Activated gamma-delta T cell treated with Interleukin-2 at 50 U/mL for 16 hours (primary cell): ENCODE results near the gene CEP89.

ENCODE experiments used
- DNase-seq: peaks from one replicate; pipeline ENCODE4 v3.0.0-alpha.2; 2020

Gene CEP89

GRCh38 chr19:32831611-32832010 is 140.1 kb downstream of the CEP89 start:
- DNase-seq, result no peak

GRCh38 chr19:32830231-32831014 is 141.3 kb downstream of the CEP89 start:
- DNase-seq, result no peak

- no peak for DNase-seq
Measured at GRCh38 chr19:32829345-32829896, 142.3 kb downstream of the CEP89 start.

DNA sequence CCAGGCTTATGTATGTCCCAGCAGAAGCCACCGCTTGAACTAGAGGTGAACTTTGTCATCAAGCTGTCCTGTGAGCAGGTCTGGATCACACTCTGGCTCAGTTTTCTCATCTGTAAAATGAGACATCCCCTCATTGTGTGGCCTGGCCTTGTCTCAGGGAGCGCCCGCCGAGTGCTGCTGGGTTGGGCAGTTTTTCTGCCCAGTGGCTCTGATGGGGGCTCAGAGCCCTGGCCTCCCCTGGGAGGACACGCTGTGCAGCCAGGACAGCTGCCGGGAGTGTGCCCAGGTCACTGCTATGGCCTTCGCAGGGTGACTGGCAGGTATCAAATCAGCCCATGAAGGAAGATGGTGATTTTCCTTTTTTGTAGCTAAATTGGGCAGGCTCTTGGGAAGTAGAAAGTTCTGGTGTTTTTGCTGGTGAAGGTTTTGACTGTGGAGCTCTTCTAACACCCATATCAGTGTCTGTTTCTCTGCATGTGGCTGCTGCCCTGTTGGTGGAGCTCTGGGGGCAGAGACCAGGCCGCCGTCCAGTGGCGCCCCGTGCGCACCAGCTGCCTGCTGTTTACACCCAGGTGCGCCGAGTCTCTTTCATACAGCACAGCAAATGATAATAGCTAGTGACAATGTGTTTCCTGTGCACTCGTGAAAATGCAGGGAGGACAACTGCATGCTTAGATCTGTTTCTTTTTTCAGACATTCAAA is 143.0 kb downstream of the CEP89 start:
- no peak for DNase-seq

DNA sequence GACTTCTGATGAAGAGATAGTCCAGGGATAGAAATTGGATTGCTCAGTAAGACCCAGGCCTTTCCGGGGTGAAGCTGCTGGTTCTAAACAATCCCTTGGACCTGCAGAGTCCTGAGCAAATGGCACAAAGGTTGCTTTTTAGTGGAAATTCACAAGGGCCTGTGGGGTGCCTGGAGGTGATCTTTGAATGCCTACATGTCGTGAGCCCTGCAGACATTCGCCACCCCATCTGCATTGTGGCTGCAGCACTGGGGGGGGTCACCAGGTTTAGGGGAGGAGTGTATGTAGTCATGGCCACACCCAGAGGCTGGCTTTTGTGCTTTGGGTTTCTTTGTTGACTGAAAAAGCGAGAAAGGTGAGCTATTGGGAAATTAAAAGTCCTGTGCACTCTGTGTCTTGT is 143.6 kb downstream of the CEP89 start:
- DNase-seq, result no peak
